ENCODE data around the gene LIMS1.

The LIMS1 gene

DNA sequence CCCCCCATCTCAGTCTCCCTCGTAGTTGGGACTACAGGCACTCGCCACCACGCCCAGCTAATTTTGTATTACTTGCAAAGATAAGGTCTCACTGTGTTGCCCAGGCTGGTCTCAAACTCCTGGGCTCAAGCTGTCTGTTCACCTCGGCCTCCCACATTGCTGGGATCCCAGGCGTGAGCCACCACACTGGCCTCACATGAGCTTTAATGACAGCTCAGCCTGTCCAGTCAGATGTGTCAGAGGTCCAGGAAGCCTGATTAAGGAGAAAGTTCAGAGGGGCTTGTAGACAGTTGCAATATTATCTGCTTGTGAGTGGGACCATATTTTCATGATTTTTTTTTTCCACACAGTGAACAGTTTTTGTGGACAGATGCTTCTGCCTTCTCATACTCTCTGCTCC, 82.0 kb downstream of the LIMS1 start:
- DNase-seq, result no peak

DNA sequence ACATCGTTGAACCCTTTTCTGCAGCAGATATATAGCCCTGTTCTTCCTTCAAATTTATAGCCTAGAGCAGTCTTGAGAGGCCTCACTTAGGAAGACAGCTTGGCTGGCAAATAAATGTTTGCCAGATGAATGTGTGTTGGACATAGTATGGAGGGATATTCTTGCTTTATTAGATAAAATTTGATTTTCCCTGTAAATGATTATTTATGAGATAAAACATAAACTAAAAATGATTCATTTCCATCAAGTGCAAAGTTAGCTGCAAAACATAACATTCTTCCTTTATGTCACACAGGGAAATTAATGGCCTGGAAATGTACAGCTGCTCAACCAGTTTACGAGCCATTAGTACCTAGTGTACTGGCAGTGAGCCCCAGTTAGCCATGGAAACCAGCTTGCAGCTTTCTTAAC, 82.5 kb downstream of the LIMS1 start:
- DNase-seq, result no peak

- no peak for DNase-seq
These were observed 83.3 kb downstream of the LIMS1 start for GRCh38 chr2:108617617-108618016.

GRCh38 chr2:108619925-108620620, 85.8 kb downstream of the LIMS1 start:
- DNase-seq, result no peak

DNA sequence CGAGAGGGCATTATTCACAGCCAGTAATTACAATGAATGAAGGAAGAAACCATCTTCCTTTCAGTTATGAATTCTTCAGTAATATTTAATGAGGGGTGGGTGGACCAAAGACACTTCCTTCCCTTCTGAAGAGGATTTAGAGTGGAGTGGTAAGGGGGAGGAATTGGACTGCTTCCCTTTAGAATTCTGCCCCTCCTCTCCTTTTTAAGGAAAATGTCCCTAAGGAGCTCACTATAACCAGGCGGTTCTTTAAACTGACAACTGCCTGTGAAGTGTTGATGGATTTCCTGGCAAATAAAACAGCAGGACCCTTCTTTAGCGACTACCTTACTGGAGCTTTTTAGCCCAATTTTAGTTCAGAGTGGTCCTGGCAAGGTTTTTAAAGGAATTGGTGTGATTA, 86.4 kb downstream of the LIMS1 start:
- DNase-seq, result no peak

DNA sequence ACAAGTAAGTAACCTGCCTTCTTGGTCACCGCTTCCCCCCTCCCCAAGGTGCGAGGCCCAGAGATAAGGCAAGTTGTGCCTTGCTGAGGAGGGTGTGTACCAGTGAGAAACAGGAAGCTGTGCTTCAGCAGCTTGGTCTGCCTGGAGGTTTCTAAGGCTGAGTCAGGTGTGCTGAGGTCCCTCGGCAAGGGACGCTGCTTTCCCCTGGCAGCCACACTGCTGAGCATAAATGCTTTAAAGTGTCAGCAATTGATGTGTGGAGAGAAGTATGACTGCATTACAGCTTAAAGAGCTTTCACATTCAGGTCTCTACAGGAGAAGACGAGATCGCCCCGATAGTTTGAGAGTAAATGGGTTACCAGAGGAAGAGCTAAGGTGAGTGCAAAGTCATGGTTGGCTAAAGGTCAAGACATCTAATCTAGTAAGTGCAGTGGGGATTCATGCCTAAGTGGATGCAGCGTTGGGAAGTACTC, 86.9 kb downstream of the LIMS1 start:
- peak; percentile 46 for DNase-seq

GRCh38 chr2:108621687-108622681, 87.7 kb downstream of the LIMS1 start:
- peak; percentile 56 for DNase-seq

DNA sequence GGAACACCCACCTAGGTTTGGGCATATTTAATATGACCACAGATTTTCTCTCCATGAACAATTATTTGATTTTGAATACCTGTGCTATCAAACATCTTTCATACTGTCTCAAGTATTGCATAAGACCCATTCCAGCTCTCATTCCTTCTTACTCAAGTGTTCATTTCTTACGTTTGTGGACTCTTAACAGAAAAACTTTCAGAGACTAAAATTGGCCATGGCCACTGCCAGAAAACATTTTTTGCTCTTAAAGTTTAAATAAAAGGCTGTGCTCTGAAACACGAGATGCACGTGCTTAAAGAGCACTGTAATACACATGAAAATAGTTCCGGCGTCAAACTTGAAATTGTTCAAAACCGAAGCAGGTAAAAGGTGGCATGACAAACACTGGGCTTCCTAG, 89.3 kb downstream of the LIMS1 start:
- no peak for DNase-seq

DNA sequence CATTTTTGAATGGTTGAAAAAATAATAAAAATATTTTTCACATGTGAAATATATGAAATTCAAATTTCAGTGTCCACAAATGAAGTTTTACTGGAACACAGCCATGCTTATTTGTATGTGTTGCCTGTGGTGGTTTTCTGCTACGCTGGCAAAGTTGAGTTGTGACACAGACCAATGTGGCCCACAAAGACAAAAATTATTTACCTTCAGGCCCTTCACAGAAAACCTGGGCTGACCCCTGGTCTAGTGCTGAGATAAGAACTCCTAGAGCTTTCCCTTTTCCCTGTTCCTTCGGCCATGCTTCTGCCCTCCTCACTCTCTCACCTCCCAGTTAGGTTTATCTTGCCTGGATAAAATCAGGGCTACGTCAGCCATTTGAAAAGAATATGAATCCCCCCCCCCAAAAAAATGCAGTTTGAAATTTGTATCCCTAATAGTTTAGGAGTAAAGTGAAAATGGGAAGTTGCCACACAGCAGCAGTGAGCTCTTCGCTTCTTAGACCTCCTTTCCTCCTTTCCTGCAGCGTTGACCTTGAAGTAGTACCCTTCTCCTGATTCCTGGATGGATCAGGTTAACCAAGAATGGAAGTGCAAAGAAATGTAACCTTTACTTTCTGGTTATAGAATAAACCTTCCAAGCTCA, 91.0 kb downstream of the LIMS1 start:
- no peak for DNase-seq

GRCh38 chr2:108625828-108626195, 91.5 kb downstream of the LIMS1 start:
- DNase-seq, result no peak

DNA sequence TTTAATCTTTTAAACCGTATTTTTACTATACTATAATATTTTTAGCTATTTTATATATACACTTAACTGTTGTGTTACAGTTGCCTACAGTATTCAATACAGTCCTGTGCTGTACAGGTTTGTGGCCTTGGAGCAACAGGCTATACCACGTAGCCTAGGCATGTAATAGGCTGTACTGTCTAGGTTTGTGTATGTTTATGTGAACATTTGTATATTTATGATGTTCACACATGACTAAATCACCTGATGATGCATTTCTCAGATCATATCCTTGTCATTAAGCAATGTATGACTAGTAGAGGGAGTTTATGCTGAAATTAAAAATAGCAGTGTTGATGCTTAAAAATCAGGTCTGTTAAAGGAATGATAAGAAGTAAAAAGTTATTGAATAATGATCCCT, 92.7 kb downstream of the LIMS1 start:
- DNase-seq, result peak; percentile 50

- DNase-seq, result no peak
These were observed 93.8 kb downstream of the LIMS1 start for GRCh38 chr2:108627911-108628567.

- DNase-seq, result no peak
These were observed 94.7 kb downstream of the LIMS1 start for GRCh38 chr2:108628936-108629335.

DNA sequence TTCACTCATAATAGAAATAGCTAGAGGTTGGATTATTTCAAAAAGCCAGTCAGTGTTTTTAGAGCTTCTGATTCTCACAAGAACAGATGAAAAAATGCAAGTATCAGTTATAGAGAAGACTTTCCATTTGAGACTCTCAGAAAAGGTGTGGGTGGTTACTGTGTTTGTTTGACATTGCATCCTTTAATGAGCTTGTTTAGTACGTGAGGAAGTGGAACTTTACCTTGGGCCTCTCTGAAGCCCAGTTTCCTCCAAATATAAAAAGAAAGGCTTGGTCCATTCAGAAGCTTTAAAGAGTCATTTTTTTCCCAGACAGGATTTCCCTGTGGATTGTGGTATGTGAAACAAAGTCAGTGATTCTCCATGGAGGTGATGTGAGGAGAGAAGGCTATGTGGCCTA, 95.1 kb downstream of the LIMS1 start:
- DNase-seq, result no peak

GRCh38 chr2:108630567-108631405, 96.5 kb downstream of the LIMS1 start:
- DNase-seq, result no peak

GRCh38 chr2:108632332-108633160, 98.3 kb downstream of the LIMS1 start:
- DNase-seq, result no peak

DNA sequence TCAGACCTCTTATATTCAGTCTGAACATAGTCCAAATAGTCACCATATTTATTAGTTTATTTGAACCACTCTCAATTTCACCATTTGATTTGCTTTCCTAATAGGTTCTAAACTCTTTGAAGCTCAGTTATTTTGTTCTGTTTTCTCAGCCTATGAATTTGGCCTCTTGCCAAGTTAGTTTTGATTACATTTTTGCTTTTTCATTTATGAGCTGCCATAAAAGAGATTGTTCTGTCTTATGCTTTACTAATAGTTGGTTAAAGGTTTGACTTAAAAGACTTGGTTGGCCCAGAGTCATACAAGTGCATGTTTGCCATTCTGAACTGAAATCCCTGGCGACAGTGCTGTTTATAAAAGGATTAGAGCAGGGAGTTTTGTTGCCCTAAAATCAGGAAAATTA, 99.1 kb downstream of the LIMS1 start:
- DNase-seq, result no peak

DNA sequence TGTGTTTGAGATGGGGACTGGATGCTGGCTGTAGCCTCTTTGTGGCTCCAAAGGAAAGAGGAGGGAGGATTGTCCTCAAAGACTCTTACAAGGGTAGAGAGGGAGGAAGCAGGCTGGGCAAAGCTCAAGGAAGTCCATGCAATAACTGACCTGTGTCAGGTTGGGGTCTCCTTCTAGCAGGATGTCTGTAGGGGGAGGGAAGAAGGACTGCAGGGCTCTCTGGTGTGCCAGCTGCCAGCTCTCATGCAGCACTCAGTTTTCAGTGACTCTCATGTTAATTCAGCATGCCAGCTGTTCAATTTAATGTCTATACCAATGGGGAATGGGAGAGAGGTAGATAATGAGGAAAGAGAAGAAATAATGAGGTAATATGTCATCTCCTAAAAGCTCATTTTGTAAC, 99.7 kb downstream of the LIMS1 start:
- DNase-seq, result no peak

- no peak for DNase-seq
These were observed 100.4 kb downstream of the LIMS1 start for GRCh38 chr2:108634576-108635160.

DNA sequence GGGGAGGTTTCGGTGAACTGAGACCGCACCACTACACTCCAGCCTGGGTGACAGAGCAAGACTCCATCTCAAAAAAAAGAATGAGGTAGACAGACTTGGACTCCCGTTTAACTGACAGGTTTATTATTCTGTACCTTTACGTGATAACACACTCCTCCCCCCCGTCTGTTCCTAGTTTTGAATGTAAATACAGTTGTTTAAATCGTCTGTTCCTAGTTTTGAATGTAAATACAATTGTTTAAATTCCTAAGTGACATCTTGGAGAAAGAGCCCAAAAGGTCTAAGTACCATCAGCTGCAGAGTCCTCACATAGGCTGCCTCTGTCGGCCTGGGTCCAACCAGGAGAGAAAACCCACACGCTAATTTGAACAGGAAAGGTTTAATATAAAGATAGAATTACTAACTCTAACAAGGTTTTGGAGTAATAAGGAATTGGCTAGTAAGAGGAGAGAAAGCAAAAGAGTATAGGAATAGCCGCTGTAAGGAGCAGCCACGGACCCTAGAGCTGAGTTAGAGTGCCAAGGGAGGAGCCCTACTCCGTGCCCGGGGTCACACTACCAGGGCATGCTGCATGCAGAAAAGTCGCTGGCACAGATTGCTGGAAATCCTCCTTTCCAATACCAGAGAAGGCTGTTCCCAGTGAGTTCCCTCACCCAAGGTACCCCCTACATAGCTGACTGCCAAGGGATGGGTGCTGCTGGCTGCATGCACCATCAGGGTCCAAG, 101.5 kb downstream of the LIMS1 start:
- no peak for DNase-seq

Data from inflammatory macrophage treated with lipopolysaccharide for 4 hours (primary cell).